Fibroblast of skin of abdomen (primary cell): Measurements from ENCODE around the gene SLC8B1.

Experiments
- DNase-seq: peaks from one replicate; pipeline ENCODE4 v3.0.0-alpha.2; 2013

The SLC8B1 gene

GRCh38 chr12:113267621-113268020 is 67.3 kb downstream of the SLC8B1 start:
- no peak for DNase-seq

- DNase-seq: no peak
Measured at GRCh38 chr12:113266106-113266895, 68.6 kb downstream of the SLC8B1 start.

- DNase-seq: no peak
Measured at GRCh38 chr12:113263431-113263963, 71.4 kb downstream of the SLC8B1 start.

- no peak for DNase-seq
Measured at GRCh38 chr12:113262710-113263109, 72.2 kb downstream of the SLC8B1 start.

- DNase-seq: no peak
Measured at GRCh38 chr12:113261847-113262470, 73.0 kb downstream of the SLC8B1 start.

GRCh38 chr12:113260636-113261300 is 74.1 kb downstream of the SLC8B1 start:
- no peak for DNase-seq

- DNase-seq: no peak
Measured at GRCh38 chr12:113260127-113260526, 74.8 kb downstream of the SLC8B1 start.

GRCh38 chr12:113257564-113257963 is 77.3 kb downstream of the SLC8B1 start:
- DNase-seq: no peak

- no peak for DNase-seq
Measured at GRCh38 chr12:113254298-113254697, 80.6 kb downstream of the SLC8B1 start.

GRCh38 chr12:113253532-113254285 is 81.2 kb downstream of the SLC8B1 start:
- DNase-seq: no peak

GRCh38 chr12:113252494-113252893 is 82.4 kb downstream of the SLC8B1 start:
- no peak for DNase-seq

GRCh38 chr12:113251404-113252070 is 83.4 kb downstream of the SLC8B1 start:
- no peak for DNase-seq

GRCh38 chr12:113250045-113250444 is 84.9 kb downstream of the SLC8B1 start:
- DNase-seq: no peak

GRCh38 chr12:113249546-113249945 is 85.4 kb downstream of the SLC8B1 start:
- DNase-seq: no peak

- no peak for DNase-seq
Measured at GRCh38 chr12:113248842-113249435, 86.0 kb downstream of the SLC8B1 start.
